ENCODE data around the gene LGALS9.
"Not testable (repeated sequence)": the region's sequence is repeated elsewhere in the genome, so short reads cannot be mapped to it uniquely, and the experiment has no call there.

Gene LGALS9

GRCh38 chr17:27603880-27604794, 26.9 kb upstream of the LGALS9 start:
- no peak for DNase-seq

DNA sequence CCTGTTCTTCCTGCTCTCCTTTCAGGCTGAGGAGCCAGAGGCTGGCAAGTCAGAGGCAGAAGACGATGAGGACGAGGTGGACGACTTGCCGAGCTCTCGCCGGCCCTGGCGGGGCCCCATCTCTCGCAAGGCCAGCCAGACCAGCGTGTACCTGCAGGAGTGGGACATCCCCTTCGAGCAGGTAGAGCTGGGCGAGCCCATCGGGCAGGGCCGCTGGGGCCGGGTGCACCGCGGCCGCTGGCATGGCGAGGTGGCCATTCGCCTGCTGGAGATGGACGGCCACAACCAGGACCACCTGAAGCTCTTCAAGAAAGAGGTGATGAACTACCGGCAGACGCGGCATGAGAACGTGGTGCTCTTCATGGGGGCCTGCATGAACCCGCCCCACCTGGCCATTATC, 25.6 kb upstream of the LGALS9 start:
- DNase-seq = no peak

- DNase-seq = no peak
Observed at GRCh38 chr17:27607521-27608091, 23.4 kb upstream of the LGALS9 start.

DNA sequence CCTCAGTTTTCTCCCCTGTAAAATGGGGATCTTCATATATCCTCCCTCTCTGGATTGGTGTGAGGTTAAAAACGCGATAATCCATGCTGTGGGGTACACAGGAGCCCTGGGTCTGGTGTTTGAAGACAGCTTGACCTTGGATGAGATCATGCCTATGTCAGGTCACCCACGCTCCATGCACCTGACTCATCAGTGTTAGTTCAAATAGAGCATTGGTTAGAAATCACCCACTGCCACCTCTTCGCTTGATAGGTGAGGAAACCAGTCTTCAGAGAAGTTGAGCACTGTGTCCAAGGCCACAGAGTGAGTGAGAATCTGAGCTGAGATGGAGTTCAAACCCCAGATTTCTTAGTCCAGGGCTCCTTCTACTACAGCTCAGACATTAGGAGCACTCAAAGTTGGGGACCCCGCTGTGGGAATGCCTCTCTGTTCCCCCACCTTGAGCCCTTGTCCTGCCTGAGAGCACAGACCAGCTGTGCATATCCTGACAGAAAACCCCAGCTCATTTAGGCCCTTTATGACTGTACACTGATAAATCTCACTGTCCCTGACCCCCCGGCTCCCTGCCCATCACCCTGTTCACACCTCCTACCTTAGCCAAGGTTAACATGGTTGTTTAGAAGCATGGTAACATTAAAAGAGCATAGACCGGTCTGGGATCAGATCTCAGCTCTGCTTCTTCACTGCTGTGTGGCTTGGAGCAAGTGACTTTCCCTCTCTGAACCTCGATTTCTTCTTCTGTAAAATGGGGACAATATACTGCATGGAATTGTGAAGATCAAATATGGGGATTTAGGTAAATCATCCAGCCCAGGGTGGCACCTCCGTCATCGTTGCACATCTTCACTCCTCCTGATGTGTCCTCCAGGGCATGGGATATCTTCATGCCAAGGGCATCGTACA, 22.4 kb upstream of the LGALS9 start:
- no peak for DNase-seq

DNA sequence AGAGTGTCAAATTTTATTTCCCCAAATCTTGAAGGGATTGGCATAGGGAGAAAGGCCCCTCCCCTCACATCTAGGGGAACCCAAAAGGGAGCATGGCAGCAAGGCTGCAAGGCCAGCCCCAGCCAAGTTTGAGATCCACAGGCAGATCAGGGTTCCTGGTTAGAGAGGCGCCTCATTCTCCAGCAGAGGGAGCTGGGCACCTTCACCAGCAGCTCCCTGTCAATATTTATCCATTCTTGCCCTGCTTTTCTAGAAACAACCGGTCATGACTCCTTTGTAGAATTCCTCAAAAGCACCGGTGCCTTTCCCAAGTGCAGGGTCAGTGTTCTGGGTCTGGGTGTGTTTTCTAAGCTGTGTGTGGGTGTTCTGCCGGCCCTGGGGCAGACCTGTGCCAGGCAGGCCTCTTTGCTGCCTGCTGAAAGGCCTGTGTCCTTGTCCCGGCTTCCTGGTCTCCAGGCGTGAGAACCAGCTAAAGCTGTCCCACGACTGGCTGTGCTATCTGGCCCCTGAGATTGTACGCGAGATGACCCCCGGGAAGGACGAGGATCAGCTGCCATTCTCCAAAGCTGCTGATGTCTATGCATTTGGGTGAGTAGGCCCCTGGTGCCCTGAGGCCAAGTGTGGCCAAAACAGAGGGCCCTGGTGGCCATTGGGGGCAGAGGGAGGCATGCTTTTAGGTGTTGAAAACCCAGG, 21.2 kb upstream of the LGALS9 start:
- no peak for DNase-seq

GRCh38 chr17:27610304-27610677, 20.7 kb upstream of the LGALS9 start:
- no peak for DNase-seq

GRCh38 chr17:27612160-27612770, 18.7 kb upstream of the LGALS9 start:
- no peak for DNase-seq

DNA sequence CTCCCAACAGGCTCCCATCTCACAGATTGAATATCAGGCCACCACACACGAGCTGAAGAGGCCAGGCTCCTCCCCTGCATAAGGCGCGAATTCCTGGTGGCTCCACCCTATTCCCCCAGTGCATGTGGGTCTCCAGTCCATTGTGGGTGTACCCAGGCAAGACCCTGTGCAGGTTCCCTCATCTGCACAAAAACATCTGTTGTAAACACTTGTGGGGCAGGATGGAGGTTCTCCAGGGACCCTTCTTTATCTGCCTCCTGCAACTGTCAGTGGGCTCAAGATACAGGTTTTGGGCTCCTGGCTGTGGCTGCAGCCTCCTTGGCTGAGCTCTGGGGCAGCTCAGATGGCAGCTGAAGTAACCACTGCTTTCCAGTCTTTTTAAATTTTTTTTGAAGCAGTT, 17.6 kb upstream of the LGALS9 start:
- no peak for DNase-seq

DNA sequence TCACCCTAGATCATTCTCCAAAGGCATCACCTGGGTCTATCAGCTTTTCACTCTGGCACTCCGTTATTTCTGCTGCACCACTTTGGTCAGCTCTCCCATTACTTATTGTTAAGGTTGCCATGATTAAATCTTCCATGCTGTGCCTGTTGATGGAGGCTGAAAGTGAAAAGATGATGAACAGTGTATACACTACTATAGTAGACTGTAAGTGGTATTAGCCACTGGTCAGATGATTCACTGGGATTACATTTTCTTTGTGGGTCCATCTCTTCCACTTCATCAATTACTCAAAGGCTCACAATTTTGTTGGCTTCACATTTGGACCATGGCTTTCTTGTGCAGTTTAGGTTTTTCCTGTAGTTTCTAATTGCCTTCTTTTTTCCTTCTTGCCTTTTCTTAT, 15.9 kb upstream of the LGALS9 start:
- DNase-seq = no peak

- no peak for DNase-seq
Observed at GRCh38 chr17:27616414-27616813, 14.6 kb upstream of the LGALS9 start.

DNA sequence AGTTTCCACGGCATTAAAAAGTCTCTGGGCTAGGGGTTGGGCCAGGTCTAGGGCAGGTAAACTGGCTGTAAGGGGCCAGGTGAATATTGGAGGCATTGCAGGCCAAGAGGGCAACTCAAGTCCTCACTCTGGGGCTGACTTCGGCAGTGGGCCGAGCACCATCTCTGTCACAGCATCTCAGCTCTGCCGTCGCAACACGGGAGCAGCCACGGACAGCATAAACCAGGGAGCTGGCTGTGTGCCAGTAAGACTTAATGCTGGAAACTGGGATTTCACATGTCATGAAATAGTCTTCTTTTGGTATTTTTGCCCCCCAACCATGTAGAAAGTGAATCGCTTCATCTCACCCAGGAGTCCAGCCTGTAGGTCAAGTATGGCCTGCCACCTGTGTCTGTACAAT, 12.6 kb upstream of the LGALS9 start:
- no peak for DNase-seq

GRCh38 chr17:27620721-27621120, 10.3 kb upstream of the LGALS9 start:
- no peak for DNase-seq

DNA sequence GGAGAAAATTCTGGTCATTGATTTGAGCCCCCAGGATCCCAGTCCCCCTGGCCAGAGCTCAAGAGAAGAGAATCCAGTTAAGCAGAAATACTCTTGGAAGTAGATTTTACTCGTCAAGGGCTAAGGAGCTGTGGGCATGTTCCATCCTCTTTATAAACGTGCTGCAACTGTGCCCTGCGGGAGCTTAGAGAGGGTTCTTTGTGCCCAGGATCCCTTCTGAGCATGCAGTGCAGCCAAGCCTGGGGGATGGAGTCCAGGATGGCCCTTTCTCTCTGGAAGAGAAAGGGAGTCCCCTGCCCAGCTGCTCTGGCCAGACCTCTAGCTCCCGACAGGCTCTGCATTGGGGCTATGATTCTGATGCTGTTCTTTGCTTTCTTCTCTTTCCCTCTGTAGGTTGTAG, 9.5 kb upstream of the LGALS9 start:
- DNase-seq = no peak

- DNase-seq = no peak
Observed at GRCh38 chr17:27621942-27622559, 8.9 kb upstream of the LGALS9 start.

- DNase-seq = no peak
Observed at GRCh38 chr17:27622986-27623385, 8.0 kb upstream of the LGALS9 start.

GRCh38 chr17:27623614-27624013, 7.4 kb upstream of the LGALS9 start:
- DNase-seq = no peak

DNA sequence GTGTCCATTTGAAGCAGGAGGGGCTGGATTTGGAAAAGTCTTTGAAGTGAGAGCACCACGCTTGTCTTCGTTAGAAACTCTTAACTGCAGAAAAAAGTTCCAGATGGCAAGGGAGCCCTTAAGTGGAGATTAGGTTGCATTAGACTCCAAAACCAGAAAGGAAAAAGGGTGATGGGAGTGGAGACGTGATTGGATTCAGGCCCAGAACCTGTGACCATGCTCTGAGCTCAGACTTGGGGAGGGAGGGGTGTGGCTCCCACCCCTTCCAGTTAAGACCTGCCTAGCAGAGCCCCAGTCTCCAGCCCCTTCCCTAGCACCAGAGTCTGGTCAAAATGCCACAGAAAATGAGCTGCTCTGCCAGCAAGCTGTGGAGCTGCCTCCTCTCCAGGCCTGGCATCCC, 6.4 kb upstream of the LGALS9 start:
- DNase-seq = no peak

- DNase-seq = no peak
Observed at GRCh38 chr17:27625856-27626255, 5.1 kb upstream of the LGALS9 start.

GRCh38 chr17:27627514-27627913, 3.5 kb upstream of the LGALS9 start:
- no peak for DNase-seq

DNA sequence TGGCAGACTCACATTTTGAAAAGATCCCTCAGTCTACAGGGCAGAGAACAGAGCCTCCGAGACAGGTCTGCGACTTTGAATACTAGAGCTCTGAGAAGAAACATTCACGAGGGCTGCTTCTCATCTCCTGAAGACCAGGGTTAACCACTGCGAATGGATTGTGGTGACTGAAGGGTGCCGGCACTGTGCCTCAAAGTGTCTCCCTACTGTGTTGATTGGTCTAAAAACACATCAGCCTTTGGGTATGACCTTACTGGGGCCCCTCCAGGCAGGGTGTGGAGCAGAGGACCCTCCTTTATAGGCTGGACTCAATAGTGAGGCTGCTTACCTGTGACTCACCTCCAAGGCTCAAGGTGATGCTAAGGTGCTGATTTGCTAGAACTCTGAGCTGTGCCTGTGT, 2.6 kb upstream of the LGALS9 start:
- DNase-seq = no peak

GRCh38 chr17:27629260-27629659, 1.7 kb upstream of the LGALS9 start:
- not testable (repeated sequence) for DNase-seq

- DNase-seq = no peak
Observed at GRCh38 chr17:27631411-27631760, 398 bp downstream of the LGALS9 start.

Measured in CD4-positive, alpha-beta T cell treated with Interleukin-15 for 1 hour (primary cell).